EH (cell line): Measurements from ENCODE around the gene LETM1.

Experiments
- DNase-seq: peaks from one replicate; pipeline ENCODE4 v3.0.0-alpha.2; 2015; ENCODE audit warnings: low read depth

Gene LETM1

DNA sequence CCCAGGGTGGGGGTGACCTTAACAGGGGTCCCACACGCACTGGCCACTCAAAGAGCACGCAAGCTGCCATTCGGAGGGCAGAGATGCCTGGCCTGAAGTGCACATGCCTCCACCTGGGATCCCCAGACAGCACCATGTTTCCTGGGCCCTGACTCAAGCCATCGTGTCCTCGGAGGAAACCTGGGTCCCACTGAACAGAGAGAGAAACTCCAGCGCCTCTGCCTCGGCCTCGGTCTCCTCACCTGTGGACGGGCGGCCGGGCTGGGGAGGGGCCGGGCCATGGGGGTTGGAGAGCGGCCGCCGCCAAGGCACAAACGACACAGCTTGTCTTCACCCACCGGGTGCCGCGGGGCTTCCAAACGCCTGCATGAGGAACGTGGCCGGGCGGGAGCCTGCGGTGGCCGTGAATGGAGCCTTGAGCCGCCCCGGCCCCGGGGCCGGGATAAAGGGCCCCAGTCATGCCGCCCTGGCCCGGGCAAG lies 92.8 kb downstream of the LETM1 start:
- no peak for DNase-seq

DNA sequence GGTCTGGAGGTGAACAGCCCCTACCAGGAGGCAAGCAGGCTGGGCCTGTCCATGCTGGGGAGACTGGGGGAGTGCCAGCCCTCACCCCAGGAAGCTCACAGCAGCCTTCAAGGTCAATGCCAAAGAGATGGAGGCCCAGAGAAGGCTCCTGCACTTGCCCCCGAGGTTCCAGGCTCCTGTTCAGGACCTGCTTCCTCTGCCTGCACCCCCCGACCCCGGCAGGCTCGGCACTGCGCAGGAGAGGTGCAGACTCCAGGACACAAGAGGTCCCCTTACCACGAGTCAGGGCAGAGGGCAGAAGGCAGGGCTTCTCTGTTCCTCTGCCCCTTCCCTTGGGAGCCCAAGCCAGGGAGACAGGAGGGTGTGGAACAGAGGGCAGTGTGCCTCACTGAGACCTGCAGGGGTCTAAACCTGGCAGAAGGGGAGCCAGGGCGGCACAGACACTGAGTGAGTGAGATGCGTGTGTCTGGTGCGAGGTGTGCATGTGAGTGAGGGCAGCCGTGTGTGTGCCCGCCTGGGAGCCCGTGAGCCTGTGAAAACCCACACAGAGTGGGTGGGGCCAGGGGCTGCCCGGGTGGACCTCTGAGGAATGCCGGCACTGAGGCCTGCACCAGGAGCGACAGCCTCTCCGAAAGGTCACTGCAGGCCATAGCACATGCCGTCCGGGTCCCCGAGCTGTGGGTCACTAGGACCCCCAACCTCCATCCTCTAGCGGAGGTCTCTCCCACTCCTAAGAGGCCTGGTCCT lies 93.5 kb downstream of the LETM1 start:
- no peak for DNase-seq
